HG02642 (cell line): ENCODE measurements around the gene MPPED1.

ENCODE experiments used
- ATAC-seq: cut with Tn5 transposase; IDR thresholded peaks from one replicate; pipeline ENCODE4 v1.9.1; 2021; ENCODE audit warnings: mild to moderate bottlenecking; ENCODE audit not compliant: unreplicated experiment, poor library complexity

The MPPED1 gene

GRCh38 chr22:43533156-43533530 lies 121.3 kb downstream of the MPPED1 start:
- ATAC-seq, result no peak

GRCh38 chr22:43533656-43534428 lies 122.0 kb downstream of the MPPED1 start:
- no peak for ATAC-seq

- ATAC-seq, result no peak
Measured at GRCh38 chr22:43534916-43535315, 123.1 kb downstream of the MPPED1 start.

- no peak for ATAC-seq
Measured at GRCh38 chr22:43535336-43535735, 123.5 kb downstream of the MPPED1 start.

- no peak for ATAC-seq
Measured at GRCh38 chr22:43535741-43536140, 123.9 kb downstream of the MPPED1 start.

GRCh38 chr22:43537019-43537585 lies 125.3 kb downstream of the MPPED1 start:
- ATAC-seq, result no peak

- ATAC-seq, result no peak
Measured at GRCh38 chr22:43539572-43540528, 128.0 kb downstream of the MPPED1 start.

- ATAC-seq, result no peak
Measured at GRCh38 chr22:43540529-43540923, 128.7 kb downstream of the MPPED1 start.

- no peak for ATAC-seq
Measured at GRCh38 chr22:43541022-43541421, 129.2 kb downstream of the MPPED1 start.

GRCh38 chr22:43541462-43542407 lies 129.9 kb downstream of the MPPED1 start:
- ATAC-seq, result no peak

- ATAC-seq, result no peak
Measured at GRCh38 chr22:43542681-43543521, 131.1 kb downstream of the MPPED1 start.

GRCh38 chr22:43543522-43544288 lies 131.9 kb downstream of the MPPED1 start:
- no peak for ATAC-seq

- ATAC-seq, result no peak
Measured at GRCh38 chr22:43544289-43544673, 132.5 kb downstream of the MPPED1 start.

- ATAC-seq, result no peak
Measured at GRCh38 chr22:43546186-43546585, 134.4 kb downstream of the MPPED1 start.

- no peak for ATAC-seq
Measured at GRCh38 chr22:43550024-43550620, 138.3 kb downstream of the MPPED1 start.

- no peak for ATAC-seq
Measured at GRCh38 chr22:43550672-43551071, 138.9 kb downstream of the MPPED1 start.

GRCh38 chr22:43553451-43554258 lies 141.8 kb downstream of the MPPED1 start:
- no peak for ATAC-seq
